GM12865 (cell line): ENCODE measurements around the gene ERC2.
"Not testable (repeated sequence)": the region's sequence is repeated elsewhere in the genome, so short reads cannot be mapped to it uniquely, and the experiment has no call there.

Experiments used
- DNase-seq: peaks from one replicate; pipeline ENCODE4 v3.0.0; 2010; ENCODE audit warnings: low read depth
- H3K4me3 ChIP-seq: 2 replicates; pipeline ENCODE4 v1.5.1; 2011; ENCODE audit warnings: mild to moderate bottlenecking, low read depth, low read length, control low read depth
- CTCF ChIP-seq: IDR thresholded peaks from 2 replicates; pipeline ENCODE4 v1.5.1; 2011; ENCODE audit warnings: low read length, control low read depth, low read depth, inconsistent platforms; ENCODE audit not compliant: insufficient read depth; ENCODE audit errors: missing control alignments

ERC2 gene

GRCh38 chr3:55512571-55513343 lies 955.5 kb downstream of the ERC2 start:
- TF ChIP-seq CTCF: no peak
- H3K4me3 ChIP-seq: no peak overlapping the region
- DNase-seq: no peak

GRCh38 chr3:55511895-55512570 lies 956.2 kb downstream of the ERC2 start:
- no peak for TF ChIP-seq CTCF
- no peak for DNase-seq
- H3K4me3 ChIP-seq: no peak overlapping the region

GRCh38 chr3:55508335-55508734 lies 959.9 kb downstream of the ERC2 start:
- TF ChIP-seq CTCF: no peak
- no peak for DNase-seq
- H3K4me3 ChIP-seq: no peak overlapping the region

DNA sequence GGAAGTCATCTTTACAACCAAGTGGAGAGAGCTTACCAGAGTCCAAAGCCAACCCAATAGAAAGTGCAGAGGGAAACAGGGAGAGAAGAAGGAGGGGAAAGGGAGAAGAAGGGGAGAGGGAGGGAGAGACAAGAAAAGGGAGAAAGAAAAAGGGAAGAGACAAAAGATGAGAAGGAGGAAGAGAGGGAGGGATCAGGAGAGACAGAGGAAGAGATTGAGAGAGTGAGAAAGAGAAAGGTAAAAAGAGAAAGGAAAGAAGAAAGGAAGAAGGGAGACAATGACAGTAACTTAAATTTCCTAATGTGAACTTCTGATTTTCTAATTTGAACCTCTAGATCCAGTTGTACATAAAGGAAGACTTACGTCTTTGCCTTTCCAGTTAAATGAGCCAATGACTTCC lies 960.5 kb downstream of the ERC2 start:
- DNase-seq: no peak
- no peak overlapping the region for H3K4me3 ChIP-seq
- no peak for TF ChIP-seq CTCF

DNA sequence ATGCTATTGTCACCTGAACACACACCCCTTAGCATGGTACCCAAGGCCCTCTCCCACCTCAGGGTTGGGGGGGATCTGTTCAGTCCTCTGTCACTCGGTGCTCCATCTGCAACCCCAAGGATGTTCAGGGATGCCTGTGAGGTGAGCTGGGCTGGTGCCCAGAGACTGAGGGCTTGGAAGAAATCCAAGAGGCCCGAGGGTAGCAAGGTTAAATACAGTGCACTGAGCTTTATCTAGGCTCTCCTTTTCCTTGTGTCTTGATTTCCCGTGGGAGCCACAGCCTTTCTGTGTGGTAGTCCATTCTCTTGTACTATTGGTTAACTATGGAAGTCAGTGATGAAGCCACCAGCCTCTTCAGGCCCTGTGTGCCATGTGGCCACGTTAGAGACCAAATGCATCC lies 962.5 kb downstream of the ERC2 start:
- no peak overlapping the region for H3K4me3 ChIP-seq
- DNase-seq: no peak
- TF ChIP-seq CTCF: no peak

DNA sequence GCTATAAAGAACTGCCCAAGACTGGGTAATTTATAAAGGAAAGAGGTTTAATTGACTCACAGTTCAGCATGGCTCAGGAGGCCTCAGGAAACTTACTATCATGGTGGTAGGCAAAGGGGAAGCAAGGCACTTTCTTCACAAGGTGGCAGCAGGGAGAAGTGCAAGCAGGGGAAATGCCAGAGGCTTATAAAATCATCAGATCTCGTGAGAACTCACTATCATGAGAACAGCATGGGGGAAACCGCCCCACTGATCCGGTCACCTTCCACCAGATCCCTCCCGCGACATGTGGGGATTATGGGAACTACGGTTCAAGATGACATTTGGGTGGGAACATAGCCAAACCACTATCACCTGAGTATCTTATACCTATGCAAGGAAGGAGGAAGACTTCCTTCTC lies 963.2 kb downstream of the ERC2 start:
- peak; percentile 34 for DNase-seq
- peak; percentile 9 for TF ChIP-seq CTCF
- H3K4me3 ChIP-seq: not testable (repeated sequence)
